ENCODE data around the gene LY6G5C.

DNA sequence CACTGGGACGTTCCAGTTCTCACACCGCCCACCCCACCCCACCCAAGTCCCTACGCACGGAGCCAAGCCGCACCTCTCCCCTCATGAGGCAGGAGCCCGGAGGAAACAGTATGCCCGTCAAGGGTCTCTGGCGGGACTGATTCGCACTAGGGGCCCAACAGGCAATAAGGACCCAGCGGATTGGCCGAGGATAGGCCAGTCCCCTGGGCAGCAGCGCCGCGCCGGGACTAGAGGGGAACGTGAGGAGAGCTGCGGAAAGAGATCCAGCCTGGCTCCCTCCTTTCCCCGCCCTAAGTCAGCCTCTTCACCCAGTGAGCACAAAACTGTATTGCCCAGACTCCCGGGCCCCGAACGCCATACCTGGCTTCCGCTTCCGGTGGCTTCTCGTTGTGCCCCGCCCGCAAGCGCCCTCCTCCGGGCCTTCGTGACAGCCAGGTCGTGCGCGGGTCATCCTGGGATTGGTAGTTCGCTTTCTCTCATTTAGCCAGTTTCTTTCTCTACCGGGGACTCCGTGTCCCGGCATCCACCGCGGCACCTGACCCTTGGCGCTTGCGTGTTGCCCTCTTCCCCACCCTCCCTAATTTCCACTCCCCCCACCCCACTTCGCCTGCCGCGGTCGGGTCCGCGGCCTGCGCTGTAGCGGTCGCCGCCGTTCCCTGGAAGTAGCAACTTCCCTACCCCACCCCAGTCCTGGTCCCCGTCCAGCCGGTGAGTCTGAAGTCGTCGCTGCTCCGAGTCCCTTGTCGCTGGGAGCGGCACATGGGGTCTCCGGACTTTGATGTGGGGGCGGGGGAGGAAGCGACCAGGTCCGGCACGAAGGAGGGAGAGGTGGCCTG lies 15.1 kb downstream of the LY6G5C start, which contains the start of gene CSNK2B:
- TF ChIP-seq, protein P1, sequence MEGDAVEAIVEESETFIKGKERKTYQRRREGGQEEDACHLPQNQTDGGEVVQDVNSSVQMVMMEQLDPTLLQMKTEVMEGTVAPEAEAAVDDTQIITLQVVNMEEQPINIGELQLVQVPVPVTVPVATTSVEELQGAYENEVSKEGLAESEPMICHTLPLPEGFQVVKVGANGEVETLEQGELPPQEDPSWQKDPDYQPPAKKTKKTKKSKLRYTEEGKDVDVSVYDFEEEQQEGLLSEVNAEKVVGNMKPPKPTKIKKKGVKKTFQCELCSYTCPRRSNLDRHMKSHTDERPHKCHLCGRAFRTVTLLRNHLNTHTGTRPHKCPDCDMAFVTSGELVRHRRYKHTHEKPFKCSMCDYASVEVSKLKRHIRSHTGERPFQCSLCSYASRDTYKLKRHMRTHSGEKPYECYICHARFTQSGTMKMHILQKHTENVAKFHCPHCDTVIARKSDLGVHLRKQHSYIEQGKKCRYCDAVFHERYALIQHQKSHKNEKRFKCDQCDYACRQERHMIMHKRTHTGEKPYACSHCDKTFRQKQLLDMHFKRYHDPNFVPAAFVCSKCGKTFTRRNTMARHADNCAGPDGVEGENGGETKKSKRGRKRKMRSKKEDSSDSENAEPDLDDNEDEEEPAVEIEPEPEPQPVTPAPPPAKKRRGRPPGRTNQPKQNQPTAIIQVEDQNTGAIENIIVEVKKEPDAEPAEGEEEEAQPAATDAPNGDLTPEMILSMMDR (IDR thresholded peaks at IDR 0.05; ENCODE audit: low read depth, low read length): no peak
- TF ChIP-seq POLR2A (IDR thresholded peaks at IDR 0.05; ENCODE audit: extremely low read depth, insufficient read length): peak; percentile 76

Data from NB4 (cell line).